Mesothelial cell of epicardium (in vitro differentiated cells): ENCODE data around the gene DEGS2. TPM values are rescaled to one million over a fixed set of nuclear protein-coding genes. Genes with fewer than 3 reads are reported as not detected.

Experiments used
- DNase-seq, 2 experiments: peaks; one replicate each; pipeline ENCODE4 v3.0.0; 2021; ENCODE audit warnings: low spot score in 2 of 2; ENCODE audit not compliant: unreplicated experiment in 2 of 2
- H3K27ac Mint-ChIP-seq: 2 replicates; pipeline ENCODE4 v1.8.0; 2021; ENCODE audit warnings: mixed read lengths
- H3K27me3 Mint-ChIP-seq: 2 replicates; pipeline ENCODE4 v1.8.0; 2021; ENCODE audit warnings: low read depth, mixed read lengths
- H3K36me3 Mint-ChIP-seq: 2 replicates; pipeline ENCODE4 v1.8.0; 2021; ENCODE audit warnings: mixed read lengths
- H3K4me1 Mint-ChIP-seq: 2 replicates; pipeline ENCODE4 v1.8.0; 2021; ENCODE audit warnings: mixed read lengths
- H3K4me3 Mint-ChIP-seq: 2 replicates; pipeline ENCODE4 v1.8.0; 2021; ENCODE audit warnings: mild to moderate bottlenecking, moderate library complexity, mixed read lengths
- H3K9me3 Mint-ChIP-seq: 2 replicates; pipeline ENCODE4 v1.8.0; 2021; ENCODE audit warnings: mixed read lengths
- total RNA-seq: library from RNA; stranded (reverse); gene quantifications from 3 replicates; pipeline ENCODE4 v1.2.1, GENCODE V29; 2021
- TF ChIP-seq, protein P1 (sequence below): fragments of 200-600 bp; sonication (generic); IDR thresholded peaks from one replicate; pipeline ENCODE4 v1.5.0; 2021; ENCODE audit warnings: antibody characterized with exemption; ENCODE audit not compliant: unreplicated experiment

DEGS2 gene
- total RNA-seq, 1 donor from 2014 or later: 2.1 TPM

DNA sequence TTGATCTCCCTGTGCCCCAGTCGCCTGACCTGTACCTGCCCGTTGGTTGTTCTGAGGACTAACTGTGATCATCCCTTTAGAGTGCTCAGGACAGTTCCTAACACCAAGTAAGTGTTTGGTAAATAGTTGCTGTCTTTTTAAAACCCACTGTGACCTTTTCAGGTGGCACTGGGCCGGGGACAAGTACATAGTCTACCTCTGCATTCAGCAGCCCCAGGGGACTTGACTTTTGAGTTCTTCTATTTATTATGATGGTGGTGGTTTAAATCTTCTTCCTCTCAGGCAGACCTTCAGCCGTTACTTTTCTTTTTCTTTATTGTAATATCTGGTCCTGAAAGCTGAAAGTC, 55.5 kb downstream of the DEGS2 start:
- Mint-ChIP-seq H3K4me1 (peaks cover 29% of the 10 kb centered on the region), H3K9me3 (no peaks in the 10 kb centered on the region), H3K27me3 (no peaks in the 10 kb centered on the region), H3K27ac (peak overlapping the region; percentile 1), H3K36me3 (peaks cover 7% of the 10 kb centered on the region), H3K4me3 (no peak overlapping the region)
- DNase-seq: no peak
- TF ChIP-seq, protein P1, sequence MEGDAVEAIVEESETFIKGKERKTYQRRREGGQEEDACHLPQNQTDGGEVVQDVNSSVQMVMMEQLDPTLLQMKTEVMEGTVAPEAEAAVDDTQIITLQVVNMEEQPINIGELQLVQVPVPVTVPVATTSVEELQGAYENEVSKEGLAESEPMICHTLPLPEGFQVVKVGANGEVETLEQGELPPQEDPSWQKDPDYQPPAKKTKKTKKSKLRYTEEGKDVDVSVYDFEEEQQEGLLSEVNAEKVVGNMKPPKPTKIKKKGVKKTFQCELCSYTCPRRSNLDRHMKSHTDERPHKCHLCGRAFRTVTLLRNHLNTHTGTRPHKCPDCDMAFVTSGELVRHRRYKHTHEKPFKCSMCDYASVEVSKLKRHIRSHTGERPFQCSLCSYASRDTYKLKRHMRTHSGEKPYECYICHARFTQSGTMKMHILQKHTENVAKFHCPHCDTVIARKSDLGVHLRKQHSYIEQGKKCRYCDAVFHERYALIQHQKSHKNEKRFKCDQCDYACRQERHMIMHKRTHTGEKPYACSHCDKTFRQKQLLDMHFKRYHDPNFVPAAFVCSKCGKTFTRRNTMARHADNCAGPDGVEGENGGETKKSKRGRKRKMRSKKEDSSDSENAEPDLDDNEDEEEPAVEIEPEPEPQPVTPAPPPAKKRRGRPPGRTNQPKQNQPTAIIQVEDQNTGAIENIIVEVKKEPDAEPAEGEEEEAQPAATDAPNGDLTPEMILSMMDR: no peak

DNA sequence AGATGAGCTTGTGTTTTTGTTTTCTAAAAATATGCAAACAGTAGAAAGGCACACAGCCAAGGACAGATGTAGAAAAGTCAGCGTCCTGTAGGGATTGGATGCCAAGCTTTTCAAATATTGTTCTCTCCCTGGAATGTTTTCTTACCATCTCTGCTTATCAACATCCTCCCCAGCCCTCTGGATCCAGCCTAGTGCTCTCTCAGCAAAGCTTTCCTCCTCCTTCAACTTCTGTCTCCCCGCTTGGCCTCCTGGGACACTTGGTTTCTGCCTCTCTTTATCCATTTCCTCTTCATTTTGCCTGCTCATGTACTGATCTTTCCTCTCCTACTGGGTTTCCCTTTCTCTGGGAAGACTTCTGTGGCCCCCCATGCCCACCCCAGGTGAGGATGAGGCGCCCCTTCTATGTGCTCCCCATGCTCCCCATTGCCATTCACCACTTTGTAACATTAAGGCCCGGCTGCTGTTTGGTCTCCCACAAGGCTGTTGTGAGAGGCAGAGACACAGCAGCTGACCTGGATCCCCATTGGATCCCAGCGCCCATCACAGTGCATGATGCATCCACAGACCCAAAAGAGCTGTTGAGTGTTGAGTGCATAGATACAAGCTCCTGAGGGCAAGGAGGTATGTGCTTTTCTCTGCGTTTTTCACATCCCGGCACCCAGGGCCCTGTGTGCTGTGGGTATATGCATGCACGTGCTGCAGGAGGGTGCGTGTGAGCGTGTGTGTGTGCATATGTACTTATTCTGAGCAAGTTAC, 56.0 kb downstream of the DEGS2 start:
- Mint-ChIP-seq H3K4me3 (no peak overlapping the region), H3K9me3 (no peaks in the 10 kb centered on the region), H3K27me3 (no peaks in the 10 kb centered on the region), H3K27ac (peak overlapping the region; percentile 23), H3K36me3 (peaks cover 7% of the 10 kb centered on the region), H3K4me1 (peaks cover 26% of the 10 kb centered on the region)
- TF ChIP-seq, protein P1: no peak
- no peak for DNase-seq

DNA sequence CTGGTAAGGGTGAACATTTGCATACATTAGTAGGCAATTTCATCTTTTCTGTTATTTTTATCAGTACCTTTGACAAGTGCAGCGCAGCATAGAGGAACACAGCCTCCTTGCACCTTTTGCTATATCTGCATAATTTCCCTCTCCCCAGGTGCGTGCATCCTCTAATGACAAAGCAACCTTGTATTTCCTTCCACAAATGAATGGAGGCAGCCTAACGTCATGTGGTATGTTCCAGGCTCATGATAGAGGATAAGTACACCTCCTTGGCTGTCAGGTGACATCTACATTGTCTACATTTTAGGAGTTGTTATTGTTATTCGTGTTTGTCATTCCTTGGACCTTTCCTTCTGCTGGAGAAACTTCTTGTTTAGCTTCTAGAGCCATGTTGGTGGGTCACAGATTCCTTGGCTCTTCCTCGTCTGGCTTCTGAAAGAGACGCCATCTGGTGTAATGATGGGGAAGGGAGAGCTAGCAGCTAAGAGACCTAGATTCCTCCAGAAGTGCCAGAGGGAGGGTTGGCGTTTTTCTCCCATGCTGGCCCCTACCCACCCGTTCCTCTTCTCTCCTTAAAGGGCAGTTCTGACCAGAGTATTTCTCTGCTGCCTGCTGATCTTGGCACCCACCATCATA, 57.2 kb downstream of the DEGS2 start:
- H3K27me3 Mint-ChIP-seq: no peaks in the 10 kb centered on the region
- peaks cover 15% of the 10 kb centered on the region for H3K36me3 Mint-ChIP-seq
- DNase-seq: no peak
- H3K4me3 Mint-ChIP-seq: no peak overlapping the region
- TF ChIP-seq, protein P1: no peak
- H3K27ac Mint-ChIP-seq: no peak overlapping the region
- H3K9me3 Mint-ChIP-seq: no peaks in the 10 kb centered on the region
- H3K4me1 Mint-ChIP-seq: peaks cover 20% of the 10 kb centered on the region

DNA sequence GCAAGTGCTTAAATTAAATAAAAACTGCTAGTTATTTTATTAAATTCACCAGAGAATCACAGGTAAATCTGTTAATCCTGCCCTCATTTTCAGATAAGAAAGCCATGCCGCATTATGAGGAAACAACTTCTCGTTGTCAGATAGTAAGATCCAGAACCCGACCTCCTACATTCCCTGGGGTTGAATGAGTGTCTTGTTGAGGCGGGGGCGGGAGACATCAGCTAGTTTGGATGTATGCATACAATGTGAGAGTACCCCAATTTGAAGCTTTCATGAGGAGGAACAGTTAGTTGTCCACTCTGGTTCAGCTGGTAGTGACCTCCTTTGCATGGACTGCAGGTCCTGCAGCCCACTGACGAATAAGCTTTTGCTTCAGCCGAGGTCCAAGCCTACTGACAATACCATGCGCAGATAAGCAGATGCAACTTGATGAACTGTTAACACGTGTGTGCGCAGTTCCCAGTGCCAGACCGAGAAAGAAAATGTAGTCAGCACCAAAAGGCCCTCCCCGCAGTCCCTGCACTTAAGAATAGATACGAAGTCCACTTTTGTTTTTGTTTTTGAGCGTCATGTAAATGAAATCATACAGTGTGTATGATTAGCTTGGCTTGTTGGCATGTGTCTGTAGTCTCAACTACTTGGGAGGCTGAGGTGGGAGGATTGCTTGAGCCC, 59.3 kb downstream of the DEGS2 start:
- Mint-ChIP-seq H3K4me3 (no peak overlapping the region), H3K4me1 (peaks cover 20% of the 10 kb centered on the region), H3K27me3 (no peaks in the 10 kb centered on the region), H3K36me3 (peaks cover 17% of the 10 kb centered on the region), H3K27ac (no peak overlapping the region), H3K9me3 (no peaks in the 10 kb centered on the region)
- DNase-seq: no peak
- TF ChIP-seq, protein P1: no peak

DNA sequence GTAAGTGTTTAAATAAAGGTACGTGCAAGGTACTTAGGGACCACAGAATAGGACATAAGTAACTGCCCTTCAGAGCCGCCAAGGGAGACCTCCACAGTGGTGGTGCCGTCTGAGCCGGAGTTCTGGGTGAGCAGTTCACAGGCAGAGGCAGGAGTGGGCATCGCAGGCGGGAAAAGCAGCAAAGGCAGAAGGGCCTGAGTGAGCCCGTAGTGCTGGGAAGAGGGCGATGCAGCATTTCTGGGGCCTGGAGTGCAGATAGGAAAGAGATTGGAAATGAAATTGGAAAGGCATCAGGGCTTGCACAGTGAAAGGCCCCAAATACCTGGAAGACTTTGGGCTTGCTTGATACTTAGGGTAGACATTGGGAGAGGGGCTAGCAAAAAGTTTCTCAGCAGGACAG, 61.3 kb downstream of the DEGS2 start:
- no peak overlapping the region for H3K27ac Mint-ChIP-seq
- H3K36me3 Mint-ChIP-seq: peaks cover 23% of the 10 kb centered on the region
- no peak overlapping the region for H3K4me3 Mint-ChIP-seq
- TF ChIP-seq, protein P1: no peak
- DNase-seq: no peak
- peaks cover 5% of the 10 kb centered on the region for H3K4me1 Mint-ChIP-seq
- H3K9me3 Mint-ChIP-seq: no peaks in the 10 kb centered on the region
- no peaks in the 10 kb centered on the region for H3K27me3 Mint-ChIP-seq
